ENCODE measurements around the gene MIER2. TPM values are rescaled to one million over a fixed set of nuclear protein-coding genes. Genes with fewer than 3 reads are reported as not detected.

The MIER2 gene
- total RNA-seq, 1 donor from 2014 or later, result 15.0 TPM

DNA sequence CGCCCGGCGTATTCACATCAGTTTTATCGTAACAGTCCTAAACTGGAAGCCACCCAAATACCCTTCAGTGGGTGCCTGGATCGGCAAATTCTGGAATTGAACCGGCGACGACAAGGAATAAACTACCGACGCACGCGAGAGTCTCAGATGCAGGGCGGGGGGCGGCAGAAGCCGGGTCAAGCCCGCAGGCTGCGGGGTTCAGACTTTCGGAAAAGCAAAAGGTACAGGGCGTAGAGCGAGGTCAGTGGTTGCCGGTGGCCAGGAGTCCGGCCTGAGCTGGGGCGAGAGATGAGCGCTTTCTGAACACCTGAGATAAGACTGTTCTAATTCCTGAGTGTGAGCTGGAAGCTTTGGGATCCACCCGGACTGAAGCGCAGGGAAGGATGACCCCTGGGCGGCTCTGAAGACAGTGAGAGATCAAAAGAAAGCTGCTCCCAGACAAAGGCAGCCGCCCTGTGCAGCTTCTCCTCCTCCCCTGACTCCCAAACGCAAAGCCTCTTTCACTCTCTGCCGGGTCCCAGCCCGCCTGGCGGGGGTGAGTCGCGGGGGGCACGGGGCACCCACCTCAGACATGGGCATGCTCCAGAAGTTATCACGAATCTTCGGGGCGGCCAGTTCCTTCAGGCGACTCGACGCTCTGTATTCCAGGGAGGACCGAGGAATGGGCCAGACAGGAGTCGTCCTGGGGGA, 26.2 kb upstream of the MIER2 start:
- Mint-ChIP-seq H3K36me3 (ENCODE audit: low read depth) (no peaks in the 10 kb centered on the region), H3K4me3 (no peak overlapping the region), H3K4me1 (no peaks in the 10 kb centered on the region), H3K27me3 (peaks cover 25% of the 10 kb centered on the region), H3K9me3 (no peaks in the 10 kb centered on the region), H3K27ac (no peak overlapping the region)
- TF ChIP-seq, protein P1, sequence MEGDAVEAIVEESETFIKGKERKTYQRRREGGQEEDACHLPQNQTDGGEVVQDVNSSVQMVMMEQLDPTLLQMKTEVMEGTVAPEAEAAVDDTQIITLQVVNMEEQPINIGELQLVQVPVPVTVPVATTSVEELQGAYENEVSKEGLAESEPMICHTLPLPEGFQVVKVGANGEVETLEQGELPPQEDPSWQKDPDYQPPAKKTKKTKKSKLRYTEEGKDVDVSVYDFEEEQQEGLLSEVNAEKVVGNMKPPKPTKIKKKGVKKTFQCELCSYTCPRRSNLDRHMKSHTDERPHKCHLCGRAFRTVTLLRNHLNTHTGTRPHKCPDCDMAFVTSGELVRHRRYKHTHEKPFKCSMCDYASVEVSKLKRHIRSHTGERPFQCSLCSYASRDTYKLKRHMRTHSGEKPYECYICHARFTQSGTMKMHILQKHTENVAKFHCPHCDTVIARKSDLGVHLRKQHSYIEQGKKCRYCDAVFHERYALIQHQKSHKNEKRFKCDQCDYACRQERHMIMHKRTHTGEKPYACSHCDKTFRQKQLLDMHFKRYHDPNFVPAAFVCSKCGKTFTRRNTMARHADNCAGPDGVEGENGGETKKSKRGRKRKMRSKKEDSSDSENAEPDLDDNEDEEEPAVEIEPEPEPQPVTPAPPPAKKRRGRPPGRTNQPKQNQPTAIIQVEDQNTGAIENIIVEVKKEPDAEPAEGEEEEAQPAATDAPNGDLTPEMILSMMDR (IDR thresholded peaks at IDR 0.05), result no peak
- DNase-seq (no peak), ATAC-seq (ENCODE audit: low read depth) (no peak)
- CTCF ChIA-PET, result no interaction called here
- POLR2A ChIA-PET, result no interaction called here
- intact Hi-C loops (cut with micrococcal nuclease), result no loop called here

DNA sequence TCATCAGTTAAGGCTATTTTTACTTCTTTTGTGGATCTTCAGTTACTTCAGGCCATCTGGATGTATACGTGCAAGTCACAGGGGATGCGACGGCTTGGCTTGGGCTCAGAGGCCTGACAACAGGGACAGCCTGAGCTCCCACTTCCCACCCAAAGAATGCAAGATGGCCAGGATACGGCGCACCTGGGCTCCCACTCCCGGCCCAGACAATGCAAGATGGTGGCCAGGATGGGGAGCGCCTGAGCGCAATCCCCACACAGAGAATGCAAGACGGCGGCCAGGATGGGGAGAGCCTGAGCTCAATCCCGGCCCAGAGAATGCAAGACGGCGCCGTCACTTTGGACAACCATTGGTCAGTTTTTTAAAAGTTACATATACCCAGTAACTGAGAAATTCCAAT, 25.3 kb upstream of the MIER2 start:
- intact Hi-C loops (cut with micrococcal nuclease), result no loop called here
- ChIA-PET CTCF (no interaction called here), POLR2A (no interaction called here)
- H3K4me3 Mint-ChIP-seq, result no peak overlapping the region
- DNase-seq, result no peak
- no peak for ATAC-seq (ENCODE audit: low read depth)
- H3K36me3 Mint-ChIP-seq (ENCODE audit: low read depth), result no peaks in the 10 kb centered on the region
- TF ChIP-seq, protein P1 (IDR thresholded peaks at IDR 0.05), result no peak
- no peaks in the 10 kb centered on the region for H3K4me1 Mint-ChIP-seq
- peaks cover 25% of the 10 kb centered on the region for H3K27me3 Mint-ChIP-seq
- H3K9me3 Mint-ChIP-seq, result no peaks in the 10 kb centered on the region
- no peak overlapping the region for H3K27ac Mint-ChIP-seq

DNA sequence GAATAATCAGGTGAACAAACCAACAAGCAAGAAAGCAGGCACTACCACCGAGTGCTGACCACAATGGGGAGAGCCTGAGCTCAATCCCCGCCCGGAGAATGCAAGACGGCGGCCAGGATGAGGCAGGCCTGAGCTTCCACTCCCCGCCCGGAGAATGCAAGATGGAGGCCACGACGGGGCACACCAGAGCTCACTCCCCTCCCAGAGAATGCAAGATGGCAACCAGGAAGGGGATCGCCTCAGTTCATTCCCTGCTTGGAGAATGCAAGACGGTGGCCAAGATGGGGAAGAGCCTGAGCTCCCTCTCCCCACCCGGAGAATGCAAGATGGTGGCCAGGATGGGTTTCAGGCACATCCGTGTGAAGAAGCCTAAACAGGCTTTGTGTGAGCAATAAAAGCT, 24.7 kb upstream of the MIER2 start:
- ATAC-seq (ENCODE audit: low read depth) (no peak), DNase-seq (no peak)
- H3K27me3 Mint-ChIP-seq, result peaks cover 25% of the 10 kb centered on the region
- no peak overlapping the region for H3K27ac Mint-ChIP-seq
- CTCF ChIA-PET, result no interaction called here
- H3K9me3 Mint-ChIP-seq, result no peaks in the 10 kb centered on the region
- no peaks in the 10 kb centered on the region for H3K4me1 Mint-ChIP-seq
- H3K4me3 Mint-ChIP-seq, result no peak overlapping the region
- H3K36me3 Mint-ChIP-seq (ENCODE audit: low read depth), result no peaks in the 10 kb centered on the region
- intact Hi-C loops (cut with micrococcal nuclease), result no loop called here
- TF ChIP-seq, protein P1 (IDR thresholded peaks at IDR 0.05), result no peak
- POLR2A ChIA-PET, result no interaction called here

DNA sequence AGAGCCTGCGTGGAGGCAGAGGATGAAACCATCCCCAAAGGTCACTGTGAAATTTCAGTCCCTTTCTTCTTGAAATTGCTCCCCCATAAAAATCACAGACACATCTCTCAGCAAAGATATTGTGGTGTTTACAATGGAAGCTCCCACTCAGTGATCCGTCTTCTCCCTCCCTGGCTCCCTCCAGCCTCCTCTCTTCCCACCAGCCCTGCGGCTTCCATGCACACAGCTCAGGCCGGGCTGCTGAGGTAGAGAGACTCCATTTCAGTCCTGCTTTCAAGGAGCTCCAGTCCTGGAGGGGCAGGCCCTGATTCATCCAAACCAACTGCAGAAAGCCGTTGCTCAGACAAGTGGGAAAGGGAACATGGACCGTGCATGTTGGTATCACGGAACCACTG, 24.0 kb upstream of the MIER2 start:
- ATAC-seq (ENCODE audit: low read depth) (no peak), DNase-seq (no peak)
- Mint-ChIP-seq H3K4me1 (no peaks in the 10 kb centered on the region), H3K27me3 (peaks cover 22% of the 10 kb centered on the region), H3K4me3 (no peak overlapping the region), H3K9me3 (no peaks in the 10 kb centered on the region), H3K36me3 (ENCODE audit: low read depth) (no peaks in the 10 kb centered on the region), H3K27ac (no peak overlapping the region)
- TF ChIP-seq, protein P1 (IDR thresholded peaks at IDR 0.05), result no peak
- ChIA-PET CTCF (no interaction called here), POLR2A (no interaction called here)
- intact Hi-C loops (cut with micrococcal nuclease), result no loop called here

DNA sequence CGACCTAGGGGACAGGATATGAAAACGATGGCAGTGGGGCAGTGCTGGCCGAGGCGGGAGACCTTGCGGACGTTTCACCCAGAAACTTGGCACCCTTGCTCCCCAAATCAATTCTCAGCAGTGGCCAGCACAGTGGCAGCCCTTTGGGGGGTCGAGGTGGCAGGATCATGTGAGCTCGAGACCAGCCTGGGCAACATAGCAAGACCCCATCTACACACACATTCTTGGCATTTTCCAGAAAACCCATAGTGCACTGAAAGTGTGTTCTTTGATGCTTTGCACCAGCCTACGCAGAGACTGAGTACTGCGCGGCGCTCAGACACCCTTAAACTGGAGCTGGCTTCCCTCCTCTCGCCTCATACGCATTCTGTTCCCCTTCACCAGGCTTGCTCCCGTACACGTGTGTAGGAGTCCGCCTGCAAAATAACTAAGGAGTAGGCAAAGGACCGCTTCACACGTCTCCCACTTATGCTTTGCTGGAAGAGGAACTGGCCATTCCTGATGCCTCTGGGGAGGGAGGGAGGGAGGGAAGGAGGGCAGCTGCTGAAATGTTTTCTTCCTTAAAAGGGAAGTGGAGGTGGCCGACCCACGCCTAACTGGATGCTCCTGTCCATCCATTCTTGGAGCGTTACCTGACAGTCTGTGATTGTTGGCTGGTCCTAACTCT, 23.5 kb upstream of the MIER2 start:
- TF ChIP-seq, protein P1 (IDR thresholded peaks at IDR 0.05), result no peak
- intact Hi-C loops (cut with micrococcal nuclease), result no loop called here

More for the DNA sequence above, 23.5 kb upstream of the MIER2 start:
- H3K4me1 Mint-ChIP-seq, result no peaks in the 10 kb centered on the region
- H3K9me3 Mint-ChIP-seq, result no peaks in the 10 kb centered on the region
- no peak overlapping the region for H3K27ac Mint-ChIP-seq
- peaks cover 19% of the 10 kb centered on the region for H3K27me3 Mint-ChIP-seq
- no peaks in the 10 kb centered on the region for H3K36me3 Mint-ChIP-seq (ENCODE audit: low read depth)
- no peak overlapping the region for H3K4me3 Mint-ChIP-seq
- ChIA-PET POLR2A (no interaction called here), CTCF (no interaction called here)
- ATAC-seq (ENCODE audit: low read depth) (no peak), DNase-seq (no peak)

Data from activated B cell treated with CpG ODN at 0.5 μM for 24 hours (primary cell).